K562 (cell line): ENCODE data around the gene TMEM139. TPM values are rescaled to one million over a fixed set of nuclear protein-coding genes. Genes with fewer than 3 reads are reported as not detected.

Experiments used
- GTF2A2 ChIP-seq: IDR thresholded peaks from 2 replicates; pipeline ENCODE4 v1.6.1; 2016; ENCODE audit warnings: mild to moderate bottlenecking, missing genetic modification characterization, missing compliant biosample characterization
- HCFC1 ChIP-seq: IDR thresholded peaks from 2 replicates; pipeline ENCODE4 v1.6.1; 2012; ENCODE audit warnings: low read depth, low read length, improper control_type of control experiment
- HES1 ChIP-seq: fragments of 450-650 bp; IDR thresholded peaks from 2 replicates; pipeline ENCODE4 v1.6.1; 2016; ENCODE audit warnings: low read depth, mild to moderate bottlenecking, moderate library complexity
- JUN ChIP-seq, 2 experiments: sonication (generic) in 1 of 2; formaldehyde crosslinking in 1 of 2; IDR thresholded peaks; 2 replicates each; pipeline versions ENCODE4 v1.6.1 to v1.8.0; 2012 to 2022; ENCODE audit warnings: borderline replicate concordance in 2 of 2, mild to moderate bottlenecking in 2 of 2, improper control_type of control experiment in 1 of 2, low read depth in 1 of 2, low read length in 1 of 2, missing genetic modification reagents in 1 of 2
- MLLT1 ChIP-seq, 2 experiments: fragments of 450-650 bp; IDR thresholded peaks; 2 replicates each; pipeline ENCODE4 v1.6.1; 2016
- NEUROD1 ChIP-seq: fragments of 150-350 bp; IDR thresholded peaks from 2 replicates; pipeline ENCODE4 v1.6.1; 2014; ENCODE audit warnings: borderline replicate concordance, low read length, low read depth; ENCODE audit not compliant: partially characterized antibody
- NR2C1 ChIP-seq, 2 experiments: fragments of 450-650 bp; IDR thresholded peaks; 2 replicates each; pipeline ENCODE4 v1.6.1; 2017; ENCODE audit warnings: mild to moderate bottlenecking in 2 of 2, antibody characterized with exemption in 1 of 2, inconsistent platforms in 1 of 2, missing compliant biosample characterization in 1 of 2, missing genetic modification characterization in 1 of 2
- PBX2 ChIP-seq, 2 experiments: IDR thresholded peaks in 1 of 2; conservative IDR thresholded peaks in 1 of 2; 2 replicates each; pipeline ENCODE4 v1.6.1; 2016; ENCODE audit warnings: low read depth in 2 of 2, mild to moderate bottlenecking in 1 of 2, missing compliant biosample characterization in 1 of 2, missing genetic modification characterization in 1 of 2, moderate library complexity in 1 of 2
- RCOR1 ChIP-seq, 2 experiments: IDR thresholded peaks; 2 replicates each; pipeline ENCODE4 v1.6.1; 2012; ENCODE audit warnings: low read depth in 2 of 2, low read length in 2 of 2, borderline replicate concordance in 1 of 2, improper control_type of control experiment in 1 of 2
- SAFB ChIP-seq: fragments of 200-400 bp; formaldehyde crosslinking; IDR thresholded peaks from 2 replicates; pipeline ENCODE4 v1.6.1; 2017; ENCODE audit warnings: low read depth, low read length, borderline replicate concordance
- SAFB2 ChIP-seq: fragments of 200-400 bp; formaldehyde crosslinking; IDR thresholded peaks from 2 replicates; pipeline ENCODE4 v1.6.1; 2018; ENCODE audit warnings: borderline replicate concordance, low read length, low read depth, moderate library complexity; ENCODE audit not compliant: severe bottlenecking
- SIN3A ChIP-seq, 2 experiments: fragments of 150-350 bp in 1 of 2; IDR thresholded peaks; 2 replicates each; pipeline ENCODE4 v1.6.1; 2011 to 2016; ENCODE audit warnings: borderline replicate concordance in 2 of 2, low read depth in 2 of 2, low read length in 2 of 2, mild to moderate bottlenecking in 2 of 2, moderate library complexity in 2 of 2; ENCODE audit not compliant: control insufficient read depth in 1 of 2
- SUPT5H ChIP-seq: fragments of 450-650 bp; IDR thresholded peaks from 2 replicates; pipeline ENCODE4 v1.6.1; 2016
- ZBTB17 ChIP-seq: fragments of 450-650 bp; formaldehyde crosslinking; IDR thresholded peaks from 2 replicates; pipeline ENCODE4 v1.4.0; 2020; ENCODE audit warnings: mild to moderate bottlenecking
- ZNF586 ChIP-seq: fragments of 450-650 bp; formaldehyde crosslinking; conservative IDR thresholded peaks from 2 replicates; pipeline ENCODE4 v1.4.0; 2020; ENCODE audit warnings: mild to moderate bottlenecking, moderate library complexity
- ZNF639 ChIP-seq, 2 experiments: fragments of 200-800 bp in 1 of 2; sonication (Bioruptor generic) in 1 of 2; sonication (generic) in 1 of 2; formaldehyde crosslinking in 1 of 2; IDR thresholded peaks in 1 of 2; conservative IDR thresholded peaks in 1 of 2; 2 replicates each; pipeline versions ENCODE4 v1.5.0 to v1.6.1; 2016 to 2020; ENCODE audit warnings: missing compliant biosample characterization in 1 of 2, missing genetic modification characterization in 1 of 2, missing genetic modification reagents in 1 of 2
- polyA plus RNA-seq, 8 experiments: library from polyadenylated mRNA; depleted of rRNA in 4 of 8; stranded (reverse) in 5 of 8; unstranded in 3 of 8; fragments of >200 nt; fragmentation: Nextera tagmentation in 2 of 8; fragmentation: Illumina TruSeq in 1 of 8; extraction: Ambion mirVana in 2 of 8; extraction: Trizol in 1 of 8; gene quantifications; 2 replicates each; pipeline versions ENCODE4 v1.2.1 to v1.2.3, GENCODE V29; 2011 to 2014; ENCODE audit warnings: inconsistent platforms in 1 of 8, missing spikeins in 1 of 8
- total RNA-seq, 7 experiments: library from RNA; depleted of rRNA in 6 of 7; stranded (reverse); fragments of >200 nt in 6 of 7; fragmentation: Illumina TruSeq in 2 of 7; extraction: Trizol in 2 of 7; gene quantifications; 2 replicates each; pipeline versions ENCODE4 v1.2.1 to v1.2.3, GENCODE V29; 2011 to 2021; ENCODE audit warnings: low replicate concordance in 1 of 7

TMEM139 gene
- total and polyA plus RNA-seq, 9 of the 15 experiments (the other 6 are each of a cell fraction or from before 2014, with no cell fraction given) = 0.27 to 1.8 (median 0.79) TPM

GRCh38 chr7:143287935-143288826 is 3.4 kb downstream of the TMEM139 start, which contains the start of gene CASP2 (continued):
- TF ChIP-seq GTF2A2 (tag) = no peak
- TF ChIP-seq SAFB = peak; percentile 40; the same call in 1 of the 2 replicates
- peak; percentile 97 for TF ChIP-seq SUPT5H
- TF ChIP-seq RCOR1 (IDR thresholded peaks at IDR 0.05; ENCODE audit: borderline replicate concordance in 1 of 2, low read depth in 2 of 2, low read length in 2 of 2) = peak in 1 of 2 experiments; percentile 76; a peak in 2 of 4 replicates
- TF ChIP-seq SAFB2 = no peak
- no peak for TF ChIP-seq HES1
- TF ChIP-seq ZNF639 (CRISPR knock-in tag; conservative IDR thresholded peaks at IDR 0.05 in 1 of 2, IDR thresholded peaks at IDR 0.05 in 1 of 2) = peak in 1 of 2 experiments; percentile 90; a peak in 2 of 4 replicates
- no peak for TF ChIP-seq ZBTB17 (CRISPR knock-in tag)
- TF ChIP-seq SIN3A (IDR thresholded peaks at IDR 0.05; ENCODE audit: borderline replicate concordance in 2 of 2, control insufficient read depth in 1 of 2, low read depth in 2 of 2, low read length in 2 of 2) = peak; percentile 29 to 58; a peak in 1 of 4 replicates
- TF ChIP-seq NEUROD1 = peak; percentile 58
- no peak for TF ChIP-seq ZNF586 (CRISPR knock-in tag)
- peak in 1 of 2 experiments; percentile 15; a peak in 1 of 4 replicates for TF ChIP-seq MLLT1 (IDR thresholded peaks at IDR 0.05)
- TF ChIP-seq NR2C1 (IDR thresholded peaks at IDR 0.05) = no peak
- TF ChIP-seq NR2C1 (tag; IDR thresholded peaks at IDR 0.05) = no peak; the same call in 1 of the 2 replicates
- peak; percentile 63; the same call in 1 of the 2 replicates for TF ChIP-seq JUN (IDR thresholded peaks at IDR 0.05; ENCODE audit: borderline replicate concordance, low read depth, low read length)
- TF ChIP-seq JUN (CRISPR knock-in tag; IDR thresholded peaks at IDR 0.05; ENCODE audit: borderline replicate concordance) = peak; percentile 78; the same call in 1 of the 2 replicates
- peak; percentile 29 for TF ChIP-seq HCFC1
- no peak for TF ChIP-seq PBX2 (CRISPR knock-in tag; IDR thresholded peaks at IDR 0.05; ENCODE audit: low read depth)
- no peak for TF ChIP-seq PBX2 (tag; conservative IDR thresholded peaks at IDR 0.05; ENCODE audit: low read depth)
